ENCODE results near the gene TEX53. TPM values are rescaled to one million over a fixed set of nuclear protein-coding genes. Genes with fewer than 3 reads are reported as not detected.

TEX53 gene
- total RNA-seq, result not detected

- DNase-seq (ENCODE audit: low spot score in 2 of 2) (no peak), FAIRE-seq (no peak)
Measured at GRCh38 chr9:114657705-114658104, at the start of gene TEX53. TEX53 (minus strand) TSS chr9:114657805; CDS start chr9:114657774, 31 bp downstream.

- no peak for DNase-seq (ENCODE audit: low spot score in 2 of 2)
- no peak for FAIRE-seq
Measured at GRCh38 chr9:114706711-114707110, 49.1 kb upstream of the TEX53 start.

GRCh38 chr9:114701988-114702387 lies 44.4 kb upstream of the TEX53 start:
- FAIRE-seq, result no peak
- DNase-seq (ENCODE audit: low spot score in 2 of 2), result no peak

DNA sequence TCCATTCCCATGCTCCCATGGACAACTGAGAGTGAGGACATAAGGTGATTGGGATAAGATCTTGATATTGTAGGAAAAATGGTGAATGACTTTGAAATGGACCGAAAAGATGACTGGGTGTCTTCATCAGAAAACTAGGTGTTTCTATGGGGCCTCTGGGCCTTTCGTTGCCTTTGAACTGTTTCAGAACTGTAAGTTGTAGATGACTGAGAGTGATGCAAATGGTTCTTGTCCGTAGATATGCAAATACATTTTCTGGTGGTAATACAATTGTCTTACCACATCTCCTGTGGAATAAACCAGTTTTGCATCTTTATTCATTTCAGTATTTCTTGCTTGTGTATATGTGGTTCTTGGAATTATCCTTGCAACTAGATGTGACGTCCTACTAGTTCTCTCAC lies 40.3 kb upstream of the TEX53 start:
- FAIRE-seq, result no peak
- no peak for DNase-seq (ENCODE audit: low spot score in 2 of 2)

- no peak for DNase-seq (ENCODE audit: low spot score in 2 of 2)
- no peak for FAIRE-seq
Measured at GRCh38 chr9:114696814-114697544, 39.4 kb upstream of the TEX53 start.

DNA sequence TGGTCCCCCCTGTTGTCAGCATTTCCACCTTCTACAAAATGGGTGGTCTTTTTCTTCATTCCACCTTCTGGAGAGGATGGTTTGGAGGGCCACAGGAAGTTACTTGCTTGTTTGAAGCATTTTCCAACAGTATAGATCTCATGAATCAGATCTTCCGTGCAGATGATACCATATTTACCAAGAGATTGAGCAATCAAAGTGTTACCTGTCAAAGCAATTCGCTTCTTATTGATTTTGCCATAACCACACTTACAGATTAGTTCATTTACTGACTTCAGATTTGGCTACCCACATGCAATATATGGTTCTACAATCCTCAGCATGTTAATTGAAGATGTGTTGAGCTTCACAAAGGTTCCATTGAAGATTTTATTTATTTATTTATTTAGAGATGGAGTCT lies 38.3 kb upstream of the TEX53 start:
- no peak for FAIRE-seq
- no peak for DNase-seq (ENCODE audit: low spot score in 2 of 2)

DNA sequence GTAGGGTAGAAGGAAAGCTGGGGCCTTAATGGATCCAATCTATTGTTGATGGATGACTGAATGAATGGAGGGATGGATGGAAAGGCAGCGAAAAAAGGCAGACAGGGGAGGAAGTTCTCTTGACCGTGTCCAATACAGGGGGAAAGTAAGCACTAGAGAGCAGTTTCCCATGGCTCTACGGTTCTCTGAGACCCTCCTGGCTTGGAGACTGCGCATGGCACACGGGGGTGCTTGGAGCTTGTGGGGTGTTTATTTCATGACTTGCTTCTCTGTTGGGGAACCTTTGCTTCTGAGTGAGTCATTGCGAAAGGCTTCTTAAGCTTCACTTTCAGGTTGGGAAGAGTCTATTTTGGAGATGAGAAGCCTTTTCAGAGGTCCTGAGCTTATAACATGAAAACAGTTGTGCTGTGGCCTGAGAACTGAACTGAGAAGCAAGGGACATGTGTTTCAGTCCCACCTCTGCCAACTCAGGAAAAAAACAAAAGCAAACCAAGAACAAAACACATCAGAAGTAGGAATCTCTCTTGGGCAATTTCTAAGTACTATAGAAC lies 37.2 kb upstream of the TEX53 start:
- no peak for DNase-seq (ENCODE audit: low spot score in 2 of 2)
- no peak for FAIRE-seq

- DNase-seq (ENCODE audit: low spot score in 2 of 2) (no peak), FAIRE-seq (no peak)
Measured at GRCh38 chr9:114694146-114694545, 36.5 kb upstream of the TEX53 start.

DNA sequence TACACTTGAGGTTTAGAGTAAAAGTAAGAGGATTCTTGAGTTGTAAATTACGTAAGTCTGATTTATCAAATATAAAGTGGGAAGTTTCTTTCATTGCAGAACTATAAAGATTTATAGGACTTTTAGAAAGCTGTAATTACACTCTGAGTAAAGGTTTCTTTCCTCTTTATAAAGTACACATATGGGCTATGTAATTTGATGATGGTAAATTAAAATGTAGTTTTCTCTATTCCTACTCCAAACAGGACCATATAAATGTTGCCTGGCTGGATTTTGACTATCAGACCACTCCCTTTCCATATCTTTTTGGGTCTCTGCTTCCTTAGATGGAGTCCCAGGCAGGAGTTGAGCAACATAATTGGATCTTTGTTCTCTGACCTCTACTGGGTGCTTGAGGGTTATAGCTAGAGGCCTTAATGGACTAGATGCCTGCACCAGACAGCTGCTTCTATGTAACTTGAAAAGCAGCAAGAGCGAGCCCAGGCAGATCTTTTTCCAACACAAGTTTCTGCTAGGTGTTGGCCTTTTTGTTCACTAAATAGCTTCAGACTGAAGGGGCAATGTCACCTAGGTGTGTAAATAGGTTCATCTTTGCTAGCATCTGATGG lies 35.7 kb upstream of the TEX53 start:
- DNase-seq (ENCODE audit: low spot score in 2 of 2) (no peak), FAIRE-seq (no peak)

- no peak for FAIRE-seq
Measured at GRCh38 chr9:114691956-114692295, 34.3 kb upstream of the TEX53 start.

GRCh38 chr9:114691046-114691955 lies 33.7 kb upstream of the TEX53 start:
- FAIRE-seq (no peak), DNase-seq (ENCODE audit: low spot score in 2 of 2) (no peak)

More at GRCh38 chr9:114691956-114692295, 34.3 kb upstream of the TEX53 start:
- no peak for DNase-seq (ENCODE audit: low spot score in 2 of 2)

- no peak for FAIRE-seq
- DNase-seq (ENCODE audit: low spot score in 2 of 2), result no peak
Measured at GRCh38 chr9:114690308-114690707, 32.7 kb upstream of the TEX53 start.

DNA sequence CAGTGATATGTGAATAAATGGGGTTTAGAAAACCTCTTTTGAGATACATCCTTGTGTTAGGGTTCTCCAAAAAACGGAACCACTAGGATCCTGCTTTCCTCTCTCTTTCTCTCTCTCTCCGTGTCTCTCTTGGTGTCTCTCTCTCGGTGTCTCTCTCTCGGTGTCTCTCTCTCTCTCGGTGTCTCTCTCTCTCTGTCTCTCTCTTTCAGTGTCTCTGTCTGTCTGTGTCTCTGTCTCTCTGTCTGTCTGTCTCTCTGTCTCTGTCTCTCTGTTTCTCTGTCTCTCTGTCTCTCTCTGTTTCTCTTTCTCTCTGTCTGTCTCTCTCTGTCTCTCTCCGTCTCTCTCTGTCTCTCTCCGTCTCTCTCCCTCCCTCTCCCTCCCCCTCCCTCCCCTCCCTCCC lies 32.2 kb upstream of the TEX53 start:
- FAIRE-seq, result no peak

DNA sequence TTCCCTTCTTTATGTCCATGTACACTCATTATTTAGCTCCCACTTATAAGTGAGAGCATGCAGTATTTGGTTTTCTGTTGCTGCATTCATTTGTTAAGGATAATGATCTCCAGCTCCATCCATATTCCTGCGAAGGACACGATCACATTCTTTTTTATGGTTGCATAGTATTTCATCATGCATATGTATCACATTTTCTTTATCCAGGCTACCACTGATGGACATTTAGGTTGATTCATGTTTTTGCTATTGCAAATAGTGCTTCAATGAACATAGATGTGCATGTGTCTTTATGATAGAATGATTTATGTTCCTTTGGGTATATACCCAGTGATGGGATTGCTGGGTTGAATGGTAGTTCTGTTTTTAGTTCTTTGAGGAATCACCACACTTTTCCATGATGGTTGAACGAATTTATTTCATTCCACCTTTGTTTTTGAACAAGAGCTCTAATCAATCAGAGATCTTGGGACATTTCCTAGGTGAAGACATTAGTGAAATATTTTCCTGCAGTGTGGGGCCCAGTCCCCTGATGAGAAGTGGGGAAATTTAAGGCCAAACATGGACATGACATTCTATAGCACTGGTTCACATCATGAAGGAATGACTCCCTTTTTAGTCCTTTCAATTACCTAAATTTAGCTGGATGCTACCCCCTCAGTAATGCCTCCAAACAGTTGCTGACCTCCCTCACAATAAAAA lies 31.5 kb upstream of the TEX53 start:
- DNase-seq (ENCODE audit: low spot score in 2 of 2) (no peak), FAIRE-seq (no peak)

More for the DNA sequence above, 32.2 kb upstream of the TEX53 start:
- no peak for DNase-seq (ENCODE audit: low spot score in 2 of 2)

- DNase-seq (ENCODE audit: low spot score in 2 of 2) (no peak), FAIRE-seq (no peak)
Measured at GRCh38 chr9:114688379-114688778, 30.8 kb upstream of the TEX53 start.

DNA sequence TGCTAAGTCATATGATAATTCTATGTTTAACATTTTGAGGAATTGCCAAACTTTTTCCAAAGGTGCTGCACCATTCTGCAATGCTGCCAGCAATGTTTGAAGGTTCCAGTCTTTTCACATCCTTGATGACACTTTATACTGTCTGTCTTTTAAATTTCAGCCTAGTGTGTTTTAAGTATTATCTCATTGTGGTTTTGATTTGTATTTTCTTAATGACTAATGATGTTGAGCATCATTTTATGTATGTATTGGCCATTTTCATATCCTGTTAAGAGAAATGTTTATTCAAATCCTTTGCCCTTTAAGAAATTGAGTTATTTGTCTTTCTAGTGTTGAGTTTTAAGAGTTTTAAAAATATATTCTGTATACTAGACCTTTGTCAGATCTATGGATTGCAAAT lies 29.4 kb upstream of the TEX53 start:
- no peak for DNase-seq (ENCODE audit: low spot score in 2 of 2)
- FAIRE-seq, result no peak

DNA sequence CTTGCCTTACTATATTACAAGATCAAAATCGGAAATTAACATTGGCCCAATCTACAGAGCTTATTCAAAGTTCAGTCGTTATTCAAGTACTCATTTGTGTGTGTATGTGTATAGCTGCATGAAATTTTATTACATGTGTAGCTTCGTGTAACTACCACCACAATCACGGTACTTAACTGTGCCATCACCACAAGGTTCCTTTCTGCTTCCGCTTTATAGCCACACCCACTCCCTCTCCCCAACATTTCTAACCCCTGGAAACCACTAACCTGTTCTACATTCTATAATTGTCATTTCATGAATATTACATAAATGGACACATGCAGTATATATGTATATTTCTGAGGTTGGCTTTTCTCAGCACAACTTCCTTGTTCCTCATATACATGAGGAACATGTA lies 28.3 kb upstream of the TEX53 start:
- DNase-seq (ENCODE audit: low spot score in 2 of 2) (no peak), FAIRE-seq (no peak)

GRCh38 chr9:114684036-114684435 lies 26.4 kb upstream of the TEX53 start:
- no peak for FAIRE-seq
- DNase-seq (ENCODE audit: low spot score in 2 of 2), result no peak

DNA sequence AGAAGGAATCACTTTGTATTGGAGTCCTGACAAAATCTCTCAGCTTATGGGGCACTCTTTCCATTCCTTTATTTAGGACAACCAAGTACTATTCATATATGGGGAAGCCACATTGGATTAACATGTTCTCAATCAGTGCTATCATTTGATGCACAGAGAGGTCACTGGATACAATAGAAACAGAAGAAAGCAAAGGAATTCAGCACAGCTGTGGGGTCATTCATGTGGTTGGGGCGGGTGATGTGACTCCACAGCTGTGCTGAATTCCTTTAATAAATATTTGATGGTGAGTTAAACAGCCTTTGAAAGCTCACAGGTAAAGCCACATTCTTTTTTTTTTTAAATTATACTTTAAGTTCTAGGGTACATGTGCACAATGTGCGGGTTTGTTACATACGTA lies 25.2 kb upstream of the TEX53 start:
- DNase-seq (ENCODE audit: low spot score in 2 of 2) (no peak), FAIRE-seq (no peak)

- no peak for DNase-seq (ENCODE audit: low spot score in 2 of 2)
Measured at GRCh38 chr9:114681594-114682332, 24.2 kb upstream of the TEX53 start, which contains the start of gene TEX48. TEX48 (minus strand) TSS chr9:114682192; CDS start chr9:114671723, 10,469 bp downstream.

More at GRCh38 chr9:114681594-114682332, 24.2 kb upstream of the TEX53 start, which contains the start of gene TEX48:
- no peak for FAIRE-seq

All from frontal cortex (tissue), 4 donors.